IMR-90 (cell line): ENCODE measurements around the gene RPL37.

Source experiments
- CHD1 ChIP-seq: IDR thresholded peaks from 2 replicates; pipeline ENCODE4 v1.6.1; 2012; ENCODE audit warnings: low read depth, low read length, improper control_type of control experiment
- TF ChIP-seq, protein P1 (sequence below): conservative IDR thresholded peaks from 2 replicates; pipeline ENCODE4 v1.5.1; 2012; ENCODE audit warnings: mild to moderate bottlenecking, low read depth, low read length, improper control_type of control experiment

DNA sequence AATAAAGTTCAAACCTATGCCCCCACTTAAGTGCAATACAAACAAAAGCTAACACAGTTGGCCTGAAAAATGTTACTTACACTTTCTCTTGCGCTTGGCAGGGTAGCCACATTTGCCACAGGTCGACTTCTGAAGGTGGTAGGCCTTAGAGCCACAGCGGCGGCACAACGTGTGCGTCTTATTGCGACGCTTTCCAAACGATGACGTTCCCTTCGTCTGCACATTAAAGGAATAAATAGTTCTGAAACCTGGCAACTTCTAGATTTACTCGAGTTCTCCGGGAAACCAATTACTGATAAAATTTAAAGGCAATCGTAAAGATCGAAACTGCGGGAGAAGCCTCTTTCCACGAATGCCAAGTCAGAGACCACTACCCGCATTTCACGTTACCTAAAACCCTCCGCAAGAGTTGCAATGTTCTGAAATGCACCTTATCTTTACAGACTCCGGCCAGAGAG, 602 bp downstream of the RPL37 start:
- TF ChIP-seq, protein P1, sequence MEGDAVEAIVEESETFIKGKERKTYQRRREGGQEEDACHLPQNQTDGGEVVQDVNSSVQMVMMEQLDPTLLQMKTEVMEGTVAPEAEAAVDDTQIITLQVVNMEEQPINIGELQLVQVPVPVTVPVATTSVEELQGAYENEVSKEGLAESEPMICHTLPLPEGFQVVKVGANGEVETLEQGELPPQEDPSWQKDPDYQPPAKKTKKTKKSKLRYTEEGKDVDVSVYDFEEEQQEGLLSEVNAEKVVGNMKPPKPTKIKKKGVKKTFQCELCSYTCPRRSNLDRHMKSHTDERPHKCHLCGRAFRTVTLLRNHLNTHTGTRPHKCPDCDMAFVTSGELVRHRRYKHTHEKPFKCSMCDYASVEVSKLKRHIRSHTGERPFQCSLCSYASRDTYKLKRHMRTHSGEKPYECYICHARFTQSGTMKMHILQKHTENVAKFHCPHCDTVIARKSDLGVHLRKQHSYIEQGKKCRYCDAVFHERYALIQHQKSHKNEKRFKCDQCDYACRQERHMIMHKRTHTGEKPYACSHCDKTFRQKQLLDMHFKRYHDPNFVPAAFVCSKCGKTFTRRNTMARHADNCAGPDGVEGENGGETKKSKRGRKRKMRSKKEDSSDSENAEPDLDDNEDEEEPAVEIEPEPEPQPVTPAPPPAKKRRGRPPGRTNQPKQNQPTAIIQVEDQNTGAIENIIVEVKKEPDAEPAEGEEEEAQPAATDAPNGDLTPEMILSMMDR = no peak
- TF ChIP-seq CHD1 = no peak
